CD4-positive, alpha-beta memory T cell (primary cell): ENCODE measurements around the gene CPNE4. TPM values are rescaled to one million over a fixed set of nuclear protein-coding genes. Genes with fewer than 3 reads are reported as not detected.

Source experiments
- CTCF ChIA-PET: fragments of 350-600 bp; sonication (Branson Sonifier 250); formaldehyde crosslinking; loops from one replicate; lab custom pipeline; 2021; ENCODE audit warnings: inconsistent platforms; ENCODE audit not compliant: partially characterized antibody; lab: Charles Lee
- POLR2A ChIA-PET: fragments of 350-600 bp; sonication (Branson Sonifier 250); formaldehyde crosslinking; loops from one replicate; lab custom pipeline; 2021; ENCODE audit not compliant: partially characterized antibody; lab: Charles Lee
- DNase-seq, 5 donors: peaks; one replicate each; pipeline versions ENCODE4 v3.0.0 to v3.0.0-alpha.2; 2020 to 2022; ENCODE audit warnings: mixed read lengths in 1 of 5
- H3K27ac ChIP-seq: one replicate; pipeline ENCODE4 v1.7.0; 2013; ENCODE audit warnings: low read depth, low read length
- H3K27me3 ChIP-seq: 2 replicates; pipeline ENCODE4 v1.7.0; 2013; ENCODE audit warnings: mild to moderate bottlenecking, low read length, moderate library complexity; ENCODE audit not compliant: insufficient read depth
- H3K36me3 ChIP-seq: 2 replicates; pipeline ENCODE4 v1.7.0; 2013; ENCODE audit warnings: mild to moderate bottlenecking, low read length, moderate library complexity; ENCODE audit not compliant: insufficient read depth
- H3K4me1 ChIP-seq: 2 replicates; pipeline ENCODE4 v1.7.0; 2013; ENCODE audit warnings: mild to moderate bottlenecking, low read length, moderate library complexity; ENCODE audit not compliant: insufficient read depth
- H3K4me3 ChIP-seq, 2 donors: one replicate each; pipeline ENCODE4 v1.7.0; 2013; ENCODE audit warnings: low read length in 2 of 2, mild to moderate bottlenecking in 1 of 2
- H3K9me3 ChIP-seq, 2 donors: one replicate each; pipeline ENCODE4 v1.7.0; 2013; ENCODE audit warnings: low read length in 2 of 2, control low read depth in 1 of 2; ENCODE audit not compliant: control insufficient read depth in 1 of 2
- H3K27ac Mint-ChIP-seq, 7 donors: one replicate each; pipeline ENCODE4 v1.8.0; 2020 to 2021; ENCODE audit warnings: mixed read lengths in 7 of 7, mild to moderate bottlenecking in 6 of 7, inconsistent platforms in 3 of 7, moderate library complexity in 3 of 7
- H3K27me3 Mint-ChIP-seq, 2 donors: one replicate each; pipeline ENCODE4 v1.8.0; 2020 to 2021; ENCODE audit warnings: mixed read lengths in 2 of 2
- H3K36me3 Mint-ChIP-seq, 2 donors: one replicate each; pipeline ENCODE4 v1.8.0; 2020 to 2021; ENCODE audit warnings: mixed read lengths in 2 of 2, inconsistent platforms in 1 of 2, mild to moderate bottlenecking in 1 of 2
- H3K4me1 Mint-ChIP-seq, 4 donors: one replicate each; pipeline ENCODE4 v1.8.0; 2020 to 2021; ENCODE audit warnings: mixed read lengths in 4 of 4, mild to moderate bottlenecking in 1 of 4
- H3K4me3 Mint-ChIP-seq, 8 donors: one replicate each; pipeline ENCODE4 v1.8.0; 2020 to 2021; ENCODE audit warnings: mixed read lengths in 8 of 8, mild to moderate bottlenecking in 7 of 8, moderate library complexity in 6 of 8, inconsistent platforms in 3 of 8
- H3K9me3 Mint-ChIP-seq, 8 donors: one replicate each; pipeline ENCODE4 v1.8.0; 2020 to 2021; ENCODE audit warnings: mixed read lengths in 8 of 8, mild to moderate bottlenecking in 5 of 8, inconsistent platforms in 3 of 8, moderate library complexity in 1 of 8
- intact Hi-C: fragments of 100-400 bp; cut with micrococcal nuclease; formaldehyde crosslinking; loops from one replicate; pipeline ENCODE4 v1.15.1; 2023
- polyA plus RNA-seq, 2 donors: library from polyadenylated mRNA; unstranded; fragments of 300-500 nt; fragmentation: Illumina TruSeq; gene quantifications; one replicate each; pipeline ENCODE4 v1.2.3, GENCODE V29; 2021
- total RNA-seq, 2 experiments: library from RNA; stranded (reverse); gene quantifications; one replicate each; pipeline ENCODE4 v1.2.3, GENCODE V29; 2021

The CPNE4 gene
- total RNA-seq = not detected
- not detected for polyA plus RNA-seq

- Mint-ChIP-seq H3K4me1 (peaks cover 4 to 17% (median 11%) of the 10 kb centered on the region in 4 donors), H3K27me3 (peaks cover 48 to 58% of the 10 kb centered on the region in 2 donors), H3K27ac (peak within 1 kb of the TSS in 1 of 7 donors; percentile 62), H3K4me3 (peak within 1 kb of the TSS in 7 of 8 donors; percentile 11 to 75 (median 57)), H3K36me3 (peaks cover 0 to 3% of the 10 kb centered on the region in 2 donors), H3K9me3 (peaks cover 0 to 15% (median 1%) of the 10 kb centered on the region in 8 donors)
- H3K36me3 ChIP-seq = no peaks in the 10 kb centered on the region
- H3K4me3 ChIP-seq = no peak within 1 kb of the TSS
- H3K27ac ChIP-seq = no peak within 1 kb of the TSS
- POLR2A ChIA-PET = no interaction called here
- H3K9me3 ChIP-seq = no peaks in the 10 kb centered on the region
- peaks cover 26% of the 10 kb centered on the region for H3K27me3 ChIP-seq
- DNase-seq = peak; percentile 43 to 55 (median 49)
- intact Hi-C loops = no loop called here
- peaks cover 9% of the 10 kb centered on the region for H3K4me1 ChIP-seq
- CTCF ChIA-PET = interaction anchor here (0.7 kb wide), 1 partner anchor 1010 kb away, joined by 3 read pairs; no protein-coding TSS in a partner anchor
Observed at GRCh38 chr3:132034486-132035464, at the start of gene CPNE4. CPNE4 (minus strand) TSS chr3:132035014.

- H3K36me3 ChIP-seq = no peaks in the 10 kb centered on the region
- ChIA-PET POLR2A (no interaction called here), CTCF (no interaction called here)
- Mint-ChIP-seq H3K4me1 (no peaks in the 10 kb centered on the region), H3K4me3 (no peak overlapping the region), H3K27me3 (peaks cover 0 to 2% of the 10 kb centered on the region in 2 donors), H3K9me3 (peaks cover 0 to 4% (median under 1%) of the 10 kb centered on the region in 8 donors), H3K27ac (no peak overlapping the region), H3K36me3 (no peaks in the 10 kb centered on the region)
- no peak overlapping the region for H3K27ac ChIP-seq
- no peaks in the 10 kb centered on the region for H3K27me3 ChIP-seq
- H3K9me3 ChIP-seq = no peaks in the 10 kb centered on the region
- no peak for DNase-seq
- no peak overlapping the region for H3K4me3 ChIP-seq
- intact Hi-C loops = no loop called here
- H3K4me1 ChIP-seq = no peaks in the 10 kb centered on the region
Observed at GRCh38 chr3:132083583-132084279, 48.9 kb upstream of the CPNE4 start.

GRCh38 chr3:132083159-132083558, 48.3 kb upstream of the CPNE4 start:
- Mint-ChIP-seq H3K27me3 (peaks cover 0 to 2% of the 10 kb centered on the region in 2 donors), H3K9me3 (peaks cover 0 to 4% (median under 1%) of the 10 kb centered on the region in 8 donors), H3K27ac (no peak overlapping the region), H3K4me1 (no peaks in the 10 kb centered on the region), H3K4me3 (no peak overlapping the region), H3K36me3 (no peaks in the 10 kb centered on the region)
- intact Hi-C loops = no loop called here
- H3K4me3 ChIP-seq = no peak overlapping the region
- DNase-seq = no peak
- no peaks in the 10 kb centered on the region for H3K36me3 ChIP-seq
- POLR2A ChIA-PET = no interaction called here
- H3K27ac ChIP-seq = no peak overlapping the region
- H3K9me3 ChIP-seq = no peaks in the 10 kb centered on the region
- H3K4me1 ChIP-seq = no peaks in the 10 kb centered on the region
- CTCF ChIA-PET = no interaction called here
- H3K27me3 ChIP-seq = no peaks in the 10 kb centered on the region

- Histone ChIP-seq H3K4me3 (no peak overlapping the region), H3K9me3 (no peaks in the 10 kb centered on the region), H3K4me1 (no peaks in the 10 kb centered on the region), H3K27me3 (no peaks in the 10 kb centered on the region), H3K27ac (no peak overlapping the region), H3K36me3 (no peaks in the 10 kb centered on the region)
- Mint-ChIP-seq H3K36me3 (no peaks in the 10 kb centered on the region), H3K4me1 (no peaks in the 10 kb centered on the region), H3K27ac (no peak overlapping the region), H3K9me3 (peaks cover 0 to 4% (median 0%) of the 10 kb centered on the region in 8 donors), H3K27me3 (peaks cover 0 to 2% of the 10 kb centered on the region in 2 donors), H3K4me3 (no peak overlapping the region)
- ChIA-PET CTCF (no interaction called here), POLR2A (no interaction called here)
- no peak for DNase-seq
- intact Hi-C loops = no loop called here
Observed at GRCh38 chr3:132079147-132079546, 44.3 kb upstream of the CPNE4 start.

GRCh38 chr3:132073771-132074170, 39.0 kb upstream of the CPNE4 start:
- no peak for DNase-seq
- no peaks in the 10 kb centered on the region for H3K27me3 ChIP-seq
- ChIA-PET CTCF (interaction anchor here (1.0 kb wide), 1 partner anchor 44 kb away, joined by 3 read pairs; no protein-coding TSS in a partner anchor), POLR2A (no interaction called here)
- intact Hi-C loops = no loop called here
- no peaks in the 10 kb centered on the region for H3K4me1 ChIP-seq
- Mint-ChIP-seq H3K4me3 (no peak overlapping the region), H3K4me1 (no peaks in the 10 kb centered on the region), H3K9me3 (peaks cover 0 to 4% (median 0%) of the 10 kb centered on the region in 8 donors), H3K27ac (no peak overlapping the region), H3K36me3 (no peaks in the 10 kb centered on the region), H3K27me3 (no peaks in the 10 kb centered on the region)
- H3K36me3 ChIP-seq = no peaks in the 10 kb centered on the region
- H3K4me3 ChIP-seq = no peak overlapping the region
- no peak overlapping the region for H3K27ac ChIP-seq
- H3K9me3 ChIP-seq = no peaks in the 10 kb centered on the region

GRCh38 chr3:132071043-132071442, 36.2 kb upstream of the CPNE4 start:
- H3K27me3 Mint-ChIP-seq = peaks cover 0 to 1% of the 10 kb centered on the region in 2 donors
- no peak overlapping the region for H3K27ac ChIP-seq
- DNase-seq = no peak
- H3K27me3 ChIP-seq = no peaks in the 10 kb centered on the region
- no peaks in the 10 kb centered on the region for H3K4me1 ChIP-seq
- H3K9me3 Mint-ChIP-seq = peaks cover 0 to 4% (median 0%) of the 10 kb centered on the region in 8 donors
- no peak overlapping the region for H3K4me3 Mint-ChIP-seq
- no peaks in the 10 kb centered on the region for H3K36me3 Mint-ChIP-seq
- no peaks in the 10 kb centered on the region for H3K4me1 Mint-ChIP-seq
- H3K9me3 ChIP-seq = no peaks in the 10 kb centered on the region
- no peak overlapping the region for H3K27ac Mint-ChIP-seq
- POLR2A ChIA-PET = no interaction called here
- H3K36me3 ChIP-seq = no peaks in the 10 kb centered on the region
- intact Hi-C loops = loop anchor here (2.0 kb wide), 1 partner anchor 60 kb away; no protein-coding TSS in a partner anchor
- CTCF ChIA-PET = no interaction called here
- no peak overlapping the region for H3K4me3 ChIP-seq

GRCh38 chr3:132064114-132064513, 29.3 kb upstream of the CPNE4 start:
- Mint-ChIP-seq H3K9me3 (peaks cover 0 to 7% (median 0%) of the 10 kb centered on the region in 8 donors), H3K27me3 (peaks cover 0 to 11% of the 10 kb centered on the region in 2 donors), H3K4me3 (no peak overlapping the region), H3K4me1 (no peaks in the 10 kb centered on the region), H3K27ac (no peak overlapping the region), H3K36me3 (no peaks in the 10 kb centered on the region)
- H3K4me3 ChIP-seq = no peak overlapping the region
- no peaks in the 10 kb centered on the region for H3K27me3 ChIP-seq
- CTCF ChIA-PET = no interaction called here
- H3K36me3 ChIP-seq = no peaks in the 10 kb centered on the region
- no peak for DNase-seq
- H3K9me3 ChIP-seq = no peaks in the 10 kb centered on the region
- no peaks in the 10 kb centered on the region for H3K4me1 ChIP-seq
- intact Hi-C loops = no loop called here
- POLR2A ChIA-PET = no interaction called here
- no peak overlapping the region for H3K27ac ChIP-seq
